Astrocyte (in vitro differentiated cells and primary cell): ENCODE results near the gene MICALL2. TPM values are rescaled to one million over a fixed set of nuclear protein-coding genes. Genes with fewer than 3 reads are reported as not detected.

Experiments used
- DNase-seq: peaks from one replicate; pipeline ENCODE4 v3.0.0-alpha.2; 2010; ENCODE audit warnings: low read depth
- FAIRE-seq: peaks from 2 replicates; lab custom pipeline; 2011; peaks lifted over from hg19 to GRCh38; lab: Jason Lieb, UNC
- H2AFZ ChIP-seq: 2 replicates; pipeline ENCODE4 v1.6.0; 2012; ENCODE audit warnings: low read depth, low read length, inconsistent platforms
- H3K27ac ChIP-seq: 2 replicates; pipeline ENCODE4 v1.5.1; 2011; ENCODE audit warnings: low read depth, low read length, inconsistent platforms
- H3K27me3 ChIP-seq: 2 replicates; pipeline ENCODE4 v1.6.0; 2011; ENCODE audit warnings: low read length, inconsistent platforms; ENCODE audit not compliant: insufficient read depth
- H3K36me3 ChIP-seq: 2 replicates; pipeline ENCODE4 v1.5.1; 2011; ENCODE audit warnings: low read length, inconsistent platforms; ENCODE audit not compliant: insufficient read depth
- H3K4me1 ChIP-seq: 2 replicates; pipeline ENCODE4 v1.5.1; 2011; ENCODE audit warnings: low read length, inconsistent platforms; ENCODE audit not compliant: insufficient read depth
- H3K4me2 ChIP-seq: 2 replicates; pipeline ENCODE4 v1.6.0; 2012; ENCODE audit warnings: low read length, inconsistent platforms
- H3K4me3 ChIP-seq: 2 replicates; pipeline ENCODE4 v1.5.1; 2011; ENCODE audit warnings: low read depth, mild to moderate bottlenecking, low read length, inconsistent platforms; ENCODE audit not compliant: insufficient read depth
- H3K79me2 ChIP-seq: 2 replicates; pipeline ENCODE4 v1.6.0; 2012; ENCODE audit warnings: mild to moderate bottlenecking, low read length, inconsistent platforms; ENCODE audit not compliant: insufficient read depth
- H3K9ac ChIP-seq: 2 replicates; pipeline ENCODE4 v1.6.0; 2012; ENCODE audit warnings: mild to moderate bottlenecking, low read length, inconsistent platforms
- H3K9me3 ChIP-seq: 2 replicates; pipeline ENCODE4 v1.5.1; 2012; ENCODE audit warnings: low read depth, mild to moderate bottlenecking, low read length, inconsistent platforms; ENCODE audit not compliant: insufficient read depth
- H4K20me1 ChIP-seq: 2 replicates; pipeline ENCODE4 v1.6.0; 2012; ENCODE audit warnings: low read length, inconsistent platforms; ENCODE audit not compliant: insufficient read depth
- H3K27ac Mint-ChIP-seq: one replicate; pipeline ENCODE4 v1.8.0; 2021; ENCODE audit warnings: mild to moderate bottlenecking, mixed read lengths; ENCODE audit not compliant: unreplicated experiment
- H3K27me3 Mint-ChIP-seq: one replicate; pipeline ENCODE4 v1.8.0; 2021; ENCODE audit warnings: low read depth, mixed read lengths; ENCODE audit not compliant: unreplicated experiment
- H3K36me3 Mint-ChIP-seq: one replicate; pipeline ENCODE4 v1.8.0; 2021; ENCODE audit warnings: low read depth, mixed read lengths; ENCODE audit not compliant: unreplicated experiment
- H3K4me1 Mint-ChIP-seq: one replicate; pipeline ENCODE4 v1.8.0; 2021; ENCODE audit warnings: low read depth, mixed read lengths; ENCODE audit not compliant: unreplicated experiment
- H3K4me3 Mint-ChIP-seq: one replicate; pipeline ENCODE4 v1.8.0; 2021; ENCODE audit warnings: mild to moderate bottlenecking, moderate library complexity, mixed read lengths; ENCODE audit not compliant: unreplicated experiment
- H3K9me3 Mint-ChIP-seq: one replicate; pipeline ENCODE4 v1.8.0; 2021; ENCODE audit warnings: mild to moderate bottlenecking, mixed read lengths; ENCODE audit not compliant: unreplicated experiment
- EZH2 ChIP-seq: IDR thresholded peaks from 2 replicates; pipeline ENCODE4 v1.6.1; 2012; ENCODE audit warnings: mild to moderate bottlenecking, low read length, inconsistent platforms; ENCODE audit not compliant: insufficient read depth
- total RNA-seq: library from RNA; stranded (reverse); gene quantifications from 2 replicates; pipeline ENCODE4 v1.2.1, GENCODE V29; 2021
- TF ChIP-seq, protein P1 (sequence below): IDR thresholded peaks from 2 replicates; pipeline ENCODE4 v1.5.1; 2011; ENCODE audit warnings: low read depth, mild to moderate bottlenecking, inconsistent platforms, low read length, moderate library complexity; ENCODE audit not compliant: insufficient read depth

MICALL2 gene
- total RNA-seq, 1 donor from 2014 or later, result 43.4 TPM

DNA sequence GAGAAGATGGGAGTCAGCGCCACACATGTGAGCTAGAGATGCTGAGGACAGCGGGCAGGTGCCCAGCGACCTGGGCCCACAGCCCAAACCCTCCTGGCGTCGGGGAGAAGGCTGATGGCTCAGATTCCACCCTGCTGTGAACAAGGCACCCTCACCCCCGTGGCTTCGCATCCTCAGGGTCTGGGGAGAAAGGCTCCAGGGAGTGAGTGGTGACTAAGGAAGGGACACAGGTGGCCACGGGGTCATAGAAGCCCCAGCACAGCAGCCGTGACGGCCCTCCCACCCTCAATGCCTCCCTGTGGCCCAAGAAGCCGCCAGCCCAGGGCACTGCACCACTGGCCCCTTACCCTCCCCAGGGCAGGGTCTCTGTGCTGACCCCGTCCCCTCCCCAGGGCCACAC is 25.3 kb upstream of the MICALL2 start:
- peaks cover 2% of the 10 kb centered on the region for H3K36me3 ChIP-seq
- Mint-ChIP-seq H3K27ac (no peak overlapping the region), H3K27me3 (no peaks in the 10 kb centered on the region), H3K4me3 (no peak overlapping the region), H3K9me3 (no peaks in the 10 kb centered on the region), H3K36me3 (peaks cover 8% of the 10 kb centered on the region), H3K4me1 (no peaks in the 10 kb centered on the region)
- DNase-seq (no peak), FAIRE-seq (no peak)
- peaks cover 4% of the 10 kb centered on the region for H4K20me1 ChIP-seq
- H3K4me2 ChIP-seq, result no peak overlapping the region
- no peaks in the 10 kb centered on the region for H3K9me3 ChIP-seq
- no peaks in the 10 kb centered on the region for H3K27me3 ChIP-seq
- H3K4me3 ChIP-seq, result no peak overlapping the region
- no peaks in the 10 kb centered on the region for H3K79me2 ChIP-seq
- no peak overlapping the region for H3K9ac ChIP-seq
- no peak overlapping the region for H2AFZ ChIP-seq
- no peaks in the 10 kb centered on the region for H3K4me1 ChIP-seq
- H3K27ac ChIP-seq, result no peak overlapping the region
- TF ChIP-seq, protein P1, sequence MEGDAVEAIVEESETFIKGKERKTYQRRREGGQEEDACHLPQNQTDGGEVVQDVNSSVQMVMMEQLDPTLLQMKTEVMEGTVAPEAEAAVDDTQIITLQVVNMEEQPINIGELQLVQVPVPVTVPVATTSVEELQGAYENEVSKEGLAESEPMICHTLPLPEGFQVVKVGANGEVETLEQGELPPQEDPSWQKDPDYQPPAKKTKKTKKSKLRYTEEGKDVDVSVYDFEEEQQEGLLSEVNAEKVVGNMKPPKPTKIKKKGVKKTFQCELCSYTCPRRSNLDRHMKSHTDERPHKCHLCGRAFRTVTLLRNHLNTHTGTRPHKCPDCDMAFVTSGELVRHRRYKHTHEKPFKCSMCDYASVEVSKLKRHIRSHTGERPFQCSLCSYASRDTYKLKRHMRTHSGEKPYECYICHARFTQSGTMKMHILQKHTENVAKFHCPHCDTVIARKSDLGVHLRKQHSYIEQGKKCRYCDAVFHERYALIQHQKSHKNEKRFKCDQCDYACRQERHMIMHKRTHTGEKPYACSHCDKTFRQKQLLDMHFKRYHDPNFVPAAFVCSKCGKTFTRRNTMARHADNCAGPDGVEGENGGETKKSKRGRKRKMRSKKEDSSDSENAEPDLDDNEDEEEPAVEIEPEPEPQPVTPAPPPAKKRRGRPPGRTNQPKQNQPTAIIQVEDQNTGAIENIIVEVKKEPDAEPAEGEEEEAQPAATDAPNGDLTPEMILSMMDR, result no peak
- no peak for TF ChIP-seq EZH2

DNA sequence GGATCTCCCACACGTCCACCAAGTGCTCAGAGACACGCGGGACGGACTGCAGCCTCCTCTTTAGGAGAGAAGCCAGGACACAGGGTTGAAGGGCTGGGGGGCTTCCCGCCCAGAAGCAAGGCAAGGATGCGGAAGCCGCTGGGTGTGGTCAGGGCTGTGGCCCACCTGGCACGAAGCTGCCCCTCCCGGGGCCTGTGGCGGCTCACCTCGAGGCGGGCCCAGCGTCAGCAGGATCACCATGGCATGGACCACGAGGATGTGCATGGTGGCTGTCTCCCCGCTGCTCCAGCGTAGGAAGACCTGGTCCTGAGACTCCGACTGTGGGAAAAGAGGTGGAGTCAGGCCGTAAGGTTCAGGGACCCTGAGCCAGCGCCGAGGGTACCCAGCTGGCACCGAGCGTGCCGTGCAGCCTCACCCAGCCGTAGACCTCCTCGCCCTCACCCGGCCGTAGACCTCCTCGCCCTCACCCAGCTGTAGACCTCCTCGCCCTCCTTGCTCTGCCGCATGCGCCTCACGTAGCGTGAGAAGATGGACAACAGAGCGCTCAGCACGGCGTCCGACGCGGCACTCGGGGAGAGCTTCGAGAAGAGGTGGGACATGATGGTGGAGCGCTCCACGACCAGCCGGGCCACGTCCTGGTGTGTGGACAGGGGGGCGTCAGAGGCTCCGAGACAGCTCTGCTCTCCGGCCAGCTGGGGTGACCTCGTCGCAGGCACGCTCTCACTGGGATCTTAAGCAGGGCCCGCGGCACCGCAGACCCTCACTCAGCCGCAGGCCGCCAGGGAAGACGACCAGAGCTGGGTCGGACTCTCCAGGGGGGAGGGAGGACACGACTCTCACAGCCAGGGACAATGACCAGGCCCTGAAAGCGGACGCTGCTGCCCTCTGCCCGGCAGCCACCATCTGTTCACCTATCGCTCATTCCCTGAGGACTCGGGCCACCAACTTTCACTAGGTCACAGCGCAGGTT is 24.6 kb upstream of the MICALL2 start:
- H3K9me3 ChIP-seq, result no peaks in the 10 kb centered on the region
- no peak overlapping the region for H3K9ac ChIP-seq
- peaks cover 4% of the 10 kb centered on the region for H4K20me1 ChIP-seq
- H2AFZ ChIP-seq, result no peak overlapping the region
- no peak overlapping the region for H3K4me3 ChIP-seq
- no peaks in the 10 kb centered on the region for H3K9me3 Mint-ChIP-seq
- no peaks in the 10 kb centered on the region for H3K27me3 Mint-ChIP-seq
- no peaks in the 10 kb centered on the region for H3K79me2 ChIP-seq
- no peaks in the 10 kb centered on the region for H3K4me1 ChIP-seq
- H3K27me3 ChIP-seq, result no peaks in the 10 kb centered on the region
- peaks cover 6% of the 10 kb centered on the region for H3K36me3 Mint-ChIP-seq
- H3K27ac ChIP-seq, result no peak overlapping the region
- H3K4me3 Mint-ChIP-seq, result no peak overlapping the region
- peaks cover 2% of the 10 kb centered on the region for H3K36me3 ChIP-seq
- H3K4me1 Mint-ChIP-seq, result no peaks in the 10 kb centered on the region
- TF ChIP-seq, protein P1, result no peak
- TF ChIP-seq EZH2, result no peak
- FAIRE-seq (no peak), DNase-seq (no peak)
- H3K27ac Mint-ChIP-seq, result no peak overlapping the region
- H3K4me2 ChIP-seq, result no peak overlapping the region

DNA sequence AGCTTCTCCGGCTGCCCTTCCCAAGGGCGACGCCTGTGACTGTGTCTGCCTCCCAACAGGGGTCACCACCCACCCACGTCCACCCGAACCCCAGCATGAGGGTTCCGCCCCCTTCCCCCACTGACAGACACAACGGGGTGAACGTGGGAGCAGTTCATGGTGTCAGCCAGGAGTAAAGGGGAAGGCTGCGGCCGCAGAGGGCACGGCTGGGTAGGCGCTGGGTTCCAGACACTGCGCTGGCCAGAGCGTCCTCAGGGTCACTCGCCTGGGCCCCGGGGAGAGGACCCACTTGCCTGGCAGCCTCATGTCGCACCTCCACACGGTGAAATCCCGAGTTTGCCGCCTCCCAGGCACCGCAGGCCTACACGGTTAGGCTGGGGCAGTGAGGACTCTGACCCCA is 23.8 kb upstream of the MICALL2 start:
- no peak overlapping the region for H3K4me3 ChIP-seq
- no peak overlapping the region for H3K4me3 Mint-ChIP-seq
- H3K27me3 Mint-ChIP-seq, result no peaks in the 10 kb centered on the region
- H3K4me1 ChIP-seq, result no peaks in the 10 kb centered on the region
- H3K36me3 ChIP-seq, result peaks cover 2% of the 10 kb centered on the region
- TF ChIP-seq, protein P1, result no peak
- no peak for TF ChIP-seq EZH2
- peaks cover 4% of the 10 kb centered on the region for H4K20me1 ChIP-seq
- H3K27ac Mint-ChIP-seq, result no peak overlapping the region
- no peaks in the 10 kb centered on the region for H3K4me1 Mint-ChIP-seq
- no peaks in the 10 kb centered on the region for H3K9me3 ChIP-seq
- no peaks in the 10 kb centered on the region for H3K79me2 ChIP-seq
- no peak for FAIRE-seq
- H2AFZ ChIP-seq, result no peak overlapping the region
- no peak for DNase-seq
- no peak overlapping the region for H3K4me2 ChIP-seq
- H3K9me3 Mint-ChIP-seq, result no peaks in the 10 kb centered on the region
- H3K9ac ChIP-seq, result no peak overlapping the region
- no peaks in the 10 kb centered on the region for H3K27me3 ChIP-seq
- H3K27ac ChIP-seq, result no peak overlapping the region
- H3K36me3 Mint-ChIP-seq, result no peaks in the 10 kb centered on the region
